HG03460 (cell line): Measurements from ENCODE around the gene EGFL8.
A peak's percentile ranks its signal among the peaks of the same experiment; 100 is the strongest.

Source experiments
- ATAC-seq: cut with Tn5 transposase; IDR thresholded peaks from one replicate; pipeline ENCODE4 v1.9.1; 2021; ENCODE audit not compliant: unreplicated experiment

The EGFL8 gene

DNA sequence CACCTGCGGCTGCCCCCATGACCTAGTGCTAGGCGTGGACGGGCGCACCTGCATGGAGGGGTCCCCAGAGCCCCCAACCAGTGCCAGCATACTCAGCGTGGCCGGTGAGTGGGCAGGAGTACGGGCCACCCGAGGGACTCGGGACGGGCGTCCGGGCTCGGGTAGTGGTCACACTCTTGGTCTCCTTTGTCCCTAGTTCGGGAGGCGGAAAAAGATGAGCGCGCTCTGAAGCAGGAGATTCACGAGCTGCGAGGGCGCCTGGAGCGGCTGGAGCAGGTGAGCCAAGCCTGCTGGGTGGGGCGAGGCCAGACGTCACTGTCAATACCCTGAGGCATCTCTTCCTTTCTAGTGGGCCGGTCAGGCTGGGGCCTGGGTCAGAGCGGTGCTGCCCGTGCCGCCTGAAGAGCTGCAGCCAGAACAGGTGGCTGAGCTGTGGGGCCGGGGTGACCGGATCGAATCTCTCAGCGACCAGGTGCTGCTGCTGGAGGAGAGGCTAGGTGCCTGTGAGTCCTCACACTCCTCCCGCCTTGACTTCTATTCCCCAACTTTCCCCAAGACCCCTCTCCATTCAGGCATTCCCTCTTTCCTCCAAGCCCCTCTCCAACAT is 2.9 kb downstream of the EGFL8 start:
- ATAC-seq: no peak

DNA sequence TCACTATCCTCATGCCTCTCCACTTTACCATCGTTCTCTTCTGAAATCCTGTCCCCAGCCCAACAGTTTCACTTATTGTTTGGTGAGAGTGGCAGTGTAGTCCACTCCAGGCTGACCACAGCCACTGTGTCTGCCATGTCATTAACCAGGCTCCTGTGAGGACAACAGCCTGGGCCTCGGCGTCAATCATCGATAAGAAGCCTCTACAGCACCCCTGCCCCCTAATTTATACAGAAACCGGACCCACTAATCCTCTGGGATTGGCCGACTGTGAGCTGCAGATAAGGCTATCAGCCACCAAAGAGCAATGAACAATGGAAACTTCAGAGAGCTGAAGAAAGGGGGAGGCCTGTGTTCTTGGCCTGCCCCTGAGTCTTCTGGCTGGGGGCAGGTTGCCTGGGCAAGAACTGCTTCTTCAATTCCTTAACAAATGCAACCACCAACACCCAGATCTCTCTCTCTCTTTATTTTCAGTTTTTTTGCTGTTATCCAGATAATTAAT is 3.4 kb downstream of the EGFL8 start:
- no peak for ATAC-seq

DNA sequence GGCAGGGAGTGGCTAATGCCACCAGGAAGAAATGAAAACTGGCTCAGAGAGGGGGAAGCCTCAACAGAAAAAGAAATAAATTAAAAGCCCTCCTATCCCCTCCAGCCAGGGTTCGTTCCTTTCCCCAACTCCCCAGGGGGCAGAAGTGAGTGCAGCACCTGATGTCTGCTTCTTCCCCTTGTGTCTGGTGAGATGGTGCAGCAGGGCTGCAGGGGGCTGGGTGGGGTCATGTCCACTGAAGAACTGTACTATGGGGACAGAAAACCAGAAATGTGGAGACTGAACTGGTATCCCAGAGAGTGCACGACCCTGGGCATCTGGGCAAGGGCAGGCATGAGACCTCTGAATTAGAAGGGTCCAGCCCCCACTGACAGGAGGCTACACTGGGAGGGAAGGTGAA is 4.0 kb downstream of the EGFL8 start:
- no peak for ATAC-seq

DNA sequence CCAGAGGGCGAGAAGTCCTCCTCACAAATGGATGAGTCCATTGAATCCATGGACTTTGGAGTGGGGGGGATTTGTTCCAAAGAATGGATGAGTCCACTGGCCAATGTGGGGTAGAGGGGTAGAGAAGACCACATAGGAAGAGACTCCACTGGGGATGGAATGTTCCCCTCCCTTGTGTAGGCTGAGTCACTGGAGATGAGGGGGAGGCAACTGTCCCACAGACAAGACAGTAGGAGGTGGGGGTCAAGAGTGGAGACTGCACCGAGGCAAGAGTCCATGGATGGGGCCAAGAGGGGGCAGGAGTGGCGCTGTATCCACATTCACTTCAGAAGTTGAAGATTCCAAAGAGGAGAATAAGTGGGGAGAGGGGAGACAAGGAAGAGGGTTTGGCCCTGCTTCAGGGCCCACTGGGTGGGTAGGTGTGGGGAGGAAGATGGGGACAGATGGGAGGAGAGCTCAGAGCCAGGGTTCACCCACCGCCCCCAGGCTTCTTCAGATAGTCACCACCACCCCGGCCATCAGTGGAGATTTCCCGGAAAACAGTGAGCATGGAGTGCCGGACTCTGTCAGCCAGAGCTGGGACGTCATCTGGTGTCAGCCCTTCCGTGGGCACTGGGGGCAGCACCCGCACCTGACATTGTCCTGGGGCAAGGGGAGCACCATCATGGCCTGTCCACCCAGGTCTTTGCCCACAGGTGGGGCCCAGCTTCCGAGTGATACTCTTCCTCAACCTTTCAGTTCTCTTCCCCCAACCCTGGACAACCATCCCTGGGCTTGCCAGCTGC is 4.6 kb downstream of the EGFL8 start:
- no peak for ATAC-seq

DNA sequence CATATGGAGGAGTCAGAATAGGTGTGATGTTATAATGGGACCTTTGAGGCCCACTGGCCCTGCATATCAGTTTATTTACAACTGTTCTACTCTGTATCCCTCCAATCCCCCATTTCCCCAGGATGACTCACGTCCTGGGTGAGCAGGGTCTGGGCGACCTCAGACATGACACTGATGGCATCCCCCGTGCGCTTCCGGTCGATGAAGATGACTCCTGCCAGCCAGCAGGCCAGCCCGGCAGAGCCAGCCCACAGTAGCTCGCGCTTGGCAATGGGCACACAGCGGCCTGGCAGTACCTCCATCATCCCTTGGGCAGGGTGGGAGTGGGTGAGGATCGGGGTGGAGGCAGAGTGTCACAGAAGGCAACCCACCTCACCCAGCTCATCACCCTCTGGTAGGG is 5.9 kb downstream of the EGFL8 start:
- no peak for ATAC-seq

DNA sequence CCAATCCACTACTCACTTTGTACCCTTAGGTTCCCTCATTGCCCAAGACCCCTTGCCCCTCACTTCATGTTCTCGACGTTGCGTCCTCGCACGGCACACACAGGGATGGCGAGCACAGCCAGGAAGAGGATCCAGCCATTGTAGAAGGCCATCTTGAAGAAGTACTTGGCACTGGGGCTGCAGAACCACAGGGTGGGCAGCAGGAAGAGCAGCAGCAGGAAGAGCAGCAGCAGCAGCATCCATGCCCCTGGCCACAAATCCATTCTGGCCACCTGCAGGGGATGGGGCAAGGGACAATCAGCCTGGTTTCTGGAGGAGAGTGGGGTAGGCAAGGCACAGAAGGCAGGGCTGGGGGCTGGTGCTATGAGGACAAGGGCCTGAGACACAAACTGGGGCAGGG is 6.8 kb downstream of the EGFL8 start:
- no peak for ATAC-seq

DNA sequence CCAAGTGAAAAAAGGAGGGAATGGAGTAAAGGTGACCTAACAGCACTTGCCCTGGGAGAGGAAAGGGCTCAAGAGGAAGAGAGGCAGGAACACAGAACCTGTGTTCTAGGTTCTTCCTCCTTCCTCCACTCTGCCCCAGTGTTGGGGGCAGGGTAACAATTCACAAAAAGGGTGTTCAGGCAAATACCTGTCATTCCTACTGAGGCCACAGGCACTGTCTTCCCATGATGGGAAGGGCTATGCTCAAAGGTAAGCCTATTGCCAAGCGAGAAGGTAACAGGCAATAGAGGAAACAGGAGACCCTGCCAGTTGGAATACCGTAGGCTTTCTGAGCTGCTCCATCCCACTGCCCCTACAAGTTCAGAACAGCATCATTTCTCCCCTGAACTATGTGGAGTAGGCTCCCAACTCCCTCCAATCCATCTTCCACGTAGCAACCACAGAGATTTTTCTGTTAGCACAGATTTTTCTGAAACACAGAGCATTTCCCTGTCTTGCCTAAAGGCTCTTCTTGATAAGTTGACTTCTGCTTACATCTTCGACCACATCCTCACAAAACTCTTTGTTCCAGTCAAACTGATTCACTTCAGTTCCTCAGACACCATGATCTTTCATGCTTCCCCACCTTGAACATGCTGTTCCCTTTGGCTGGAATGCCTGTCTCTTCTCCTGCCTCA is 8.8 kb downstream of the EGFL8 start:
- no peak for ATAC-seq

DNA sequence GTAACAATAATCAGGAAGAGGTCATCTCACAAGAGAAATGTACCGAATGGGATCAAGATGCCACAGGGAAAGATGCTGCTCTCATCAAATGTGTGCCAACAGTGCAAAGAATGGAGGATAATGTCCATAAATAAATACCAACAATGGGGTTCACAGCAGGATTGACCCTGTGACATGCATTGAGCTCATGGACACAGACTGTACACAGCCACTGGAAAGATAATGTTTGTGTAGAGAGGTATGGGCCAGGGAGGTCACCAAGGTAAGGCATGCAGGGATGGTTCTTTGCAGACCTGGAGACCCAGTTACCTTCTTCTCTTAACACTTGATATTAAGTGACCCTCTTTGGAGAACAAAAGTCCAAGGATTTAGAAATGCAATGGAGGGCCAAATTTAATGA is 10.0 kb downstream of the EGFL8 start:
- ATAC-seq: no peak

DNA sequence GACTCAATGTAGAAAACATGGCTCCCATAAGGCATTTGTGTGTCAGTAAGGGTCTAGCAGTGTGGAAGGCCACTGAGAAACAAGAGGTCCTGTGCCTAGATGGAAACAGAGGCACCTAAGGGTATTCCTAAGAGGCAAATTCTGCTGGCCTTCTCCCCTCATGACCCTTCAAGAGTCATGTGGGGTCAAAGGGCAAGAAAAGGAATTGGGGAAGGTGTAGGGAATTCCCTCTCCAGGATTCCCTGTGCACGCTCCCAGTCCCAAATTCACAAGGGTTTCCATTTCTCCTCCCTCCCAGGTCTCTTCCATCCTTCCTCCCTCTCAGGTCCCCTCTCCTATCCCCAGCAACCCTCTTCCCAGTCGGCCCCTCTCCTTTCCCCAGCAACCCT is 10.9 kb downstream of the EGFL8 start:
- ATAC-seq: no peak

DNA sequence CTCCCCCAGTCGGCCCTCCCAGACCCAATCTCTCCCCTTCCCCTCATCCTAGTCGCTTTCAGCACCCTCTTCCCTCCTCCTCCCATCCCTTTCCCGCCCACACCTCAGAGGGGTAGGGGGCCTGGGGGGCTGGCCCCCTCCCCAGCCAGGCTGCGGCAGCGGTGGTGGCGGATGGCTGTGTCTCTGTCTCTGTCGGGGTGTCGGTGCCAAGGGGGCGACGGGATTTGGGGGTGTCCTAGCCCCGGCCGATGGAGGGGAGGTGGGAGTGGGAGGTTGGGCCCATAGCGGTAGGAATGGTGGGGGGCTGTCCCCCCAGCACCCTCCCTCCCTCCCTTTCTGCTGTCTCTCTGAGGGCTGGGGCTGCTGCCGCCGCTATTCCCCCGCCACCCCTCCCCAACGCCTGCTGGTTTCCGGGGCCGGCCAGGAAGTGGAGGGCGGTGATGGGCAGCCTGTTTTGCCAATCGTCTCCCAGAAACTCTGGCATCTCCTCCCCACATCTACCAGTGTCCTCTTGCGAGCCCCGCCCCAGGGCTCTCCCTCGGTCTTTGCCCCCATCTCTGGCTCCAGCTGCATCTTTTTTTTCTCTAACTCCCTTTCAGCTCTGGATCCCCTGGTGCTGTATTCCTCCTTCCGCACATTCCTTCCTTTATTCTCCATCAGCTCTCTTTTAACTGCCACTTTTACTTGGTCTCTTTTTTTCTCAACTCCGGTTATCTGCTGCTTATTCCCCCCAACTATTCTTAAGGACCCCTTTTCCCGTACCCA is 11.5 kb downstream of the EGFL8 start, which contains the start of gene AGPAT1:
TSS of gene AGPAT1 (minus strand) at position 374 of the 765 bp plus-strand sequence. CDS start 4,588 bp downstream, outside the sequence.
- ATAC-seq: peak; percentile 40

DNA sequence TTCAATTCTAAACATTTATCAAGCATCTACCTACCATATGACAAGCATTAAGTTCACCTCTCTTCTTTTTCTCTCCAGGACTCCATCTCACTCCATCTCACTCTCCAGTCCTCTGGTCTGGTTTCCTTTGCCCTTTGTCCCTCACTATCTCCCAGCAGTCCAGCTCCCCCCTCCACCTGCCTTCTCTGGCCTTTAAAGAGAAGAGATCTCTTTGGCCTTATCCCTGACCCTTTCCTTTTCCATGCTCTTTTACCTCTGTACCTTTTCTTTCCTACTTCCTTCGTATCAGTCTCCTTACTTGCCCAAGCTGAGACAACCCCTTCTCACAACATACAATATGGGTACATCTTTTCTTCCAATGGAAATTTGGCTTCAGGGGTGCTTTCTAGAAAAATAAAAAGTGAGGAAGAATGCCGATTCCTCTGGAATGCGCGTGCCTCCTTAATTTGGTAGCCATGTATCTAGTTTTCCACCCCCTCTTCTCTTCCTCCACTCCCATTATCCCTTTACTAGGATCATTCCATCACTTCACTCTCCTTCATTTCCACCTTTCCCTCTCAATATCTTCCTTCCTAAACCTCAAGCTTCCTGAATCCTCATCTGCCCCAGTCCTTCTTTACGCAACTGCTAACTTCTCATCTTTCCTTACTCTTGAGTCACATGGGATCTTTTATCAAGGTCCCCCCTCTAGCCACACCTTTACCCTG is 12.2 kb downstream of the EGFL8 start:
- ATAC-seq: no peak

DNA sequence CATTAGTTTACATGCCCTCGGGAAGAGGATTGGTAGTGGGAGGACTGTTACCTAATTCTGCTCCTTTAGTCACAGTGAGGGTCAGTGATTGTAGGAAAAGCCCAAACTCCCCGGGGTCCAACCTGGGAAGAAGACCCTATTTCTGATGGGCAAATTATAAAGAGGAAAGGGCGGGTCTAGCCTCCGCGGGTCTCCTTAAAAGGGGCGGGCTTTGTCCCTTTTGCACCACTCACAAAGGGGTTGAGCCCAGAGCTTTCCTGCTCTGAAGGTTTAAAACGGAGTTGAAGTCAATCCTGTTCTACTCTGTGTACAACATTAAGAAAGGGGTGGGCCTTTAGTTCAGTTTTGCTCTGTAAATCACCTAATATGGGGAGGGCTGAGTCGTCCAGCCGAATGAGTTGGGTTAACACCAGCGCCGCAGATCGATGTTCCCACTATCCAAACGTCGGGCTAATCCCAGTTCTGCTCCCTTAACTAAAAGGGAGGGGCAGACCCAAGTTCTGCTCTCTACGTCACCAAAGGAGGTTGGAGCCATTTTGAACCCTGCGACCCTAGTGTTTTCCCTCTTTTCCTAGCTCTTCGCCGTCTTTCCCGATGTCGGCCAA is 12.9 kb downstream of the EGFL8 start:
- no peak for ATAC-seq

DNA sequence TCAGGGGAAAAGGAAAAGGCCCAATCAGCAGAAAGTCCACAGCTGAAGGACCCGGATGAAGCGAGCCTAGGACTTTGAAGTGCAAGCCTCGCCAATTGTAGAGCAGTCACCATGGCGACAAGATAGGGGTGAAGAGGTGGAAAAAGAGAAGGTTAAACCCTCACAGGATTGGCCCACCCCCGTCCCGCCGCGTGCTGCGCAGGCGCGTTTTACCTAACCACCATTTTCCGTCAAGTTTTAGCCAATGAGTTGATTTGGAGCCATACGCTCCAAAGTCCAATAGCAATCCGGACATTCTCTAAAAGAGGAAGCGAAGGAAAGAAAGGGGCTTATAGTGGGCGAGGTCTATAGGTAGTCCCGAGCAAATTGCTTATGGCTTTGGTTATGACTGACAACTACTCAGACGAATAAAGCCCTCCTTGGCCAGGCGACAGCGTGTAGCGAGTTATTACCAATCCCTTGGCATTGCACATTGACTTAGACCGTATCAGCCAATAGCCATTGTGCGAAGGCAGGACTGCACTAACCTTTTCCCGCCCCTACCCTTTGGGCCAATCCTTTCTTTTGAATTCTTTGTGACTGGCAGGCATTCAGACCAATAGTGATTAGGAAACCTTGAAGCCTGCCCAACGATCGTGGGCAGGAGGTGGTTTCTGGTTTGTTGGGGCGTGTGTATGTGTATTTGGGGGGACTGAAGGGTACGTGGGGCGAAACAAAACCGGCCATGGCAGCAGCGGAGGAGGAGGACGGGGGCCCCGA is 13.6 kb downstream of the EGFL8 start, which contains the start of gene RNF5:
TSS of gene RNF5 (plus strand) at position 618 of the 759 bp plus-strand sequence. CDS start at position 725, 107 bp downstream.
- peak; percentile 77 for ATAC-seq

DNA sequence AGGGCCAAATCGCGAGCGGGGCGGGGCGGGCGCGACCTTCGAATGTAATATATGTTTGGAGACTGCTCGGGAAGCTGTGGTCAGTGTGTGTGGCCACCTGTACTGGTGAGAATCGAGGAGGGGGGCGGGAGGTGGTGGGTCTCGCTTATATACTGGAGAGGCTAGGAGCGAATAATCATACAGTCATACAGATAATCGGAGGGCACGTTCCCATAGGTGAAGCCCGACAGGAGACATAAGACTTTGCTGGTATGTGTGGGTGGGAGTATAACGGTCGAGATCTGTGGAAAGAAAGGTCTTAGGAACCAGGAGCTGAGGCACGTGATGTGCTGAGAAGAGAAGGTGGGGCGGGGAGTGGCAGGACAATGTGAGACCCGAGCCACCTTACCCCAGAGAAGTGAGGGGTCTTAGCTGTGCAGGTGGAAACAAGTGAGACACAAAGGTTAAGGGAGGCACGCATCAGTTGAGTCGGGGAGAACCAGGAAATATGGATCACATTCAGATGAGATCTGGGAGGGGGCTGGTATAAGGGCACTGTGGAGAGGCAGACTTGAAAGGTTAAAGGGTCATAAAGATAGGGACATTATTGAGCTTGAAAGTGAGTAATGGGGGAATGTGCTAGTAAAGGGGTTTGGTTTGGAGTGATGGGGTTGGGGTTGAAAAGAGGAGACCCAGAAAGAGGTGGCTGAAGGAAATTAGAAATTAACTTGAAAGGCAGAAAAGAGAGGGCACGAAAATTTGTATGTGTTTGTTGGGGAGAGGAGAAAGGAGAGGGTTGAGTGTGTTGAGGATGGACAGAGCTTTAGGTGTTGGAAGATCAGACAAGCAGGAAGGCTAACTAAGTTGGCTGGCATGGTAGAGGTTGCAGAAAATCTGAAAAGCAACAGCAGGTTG is 14.4 kb downstream of the EGFL8 start:
- ATAC-seq: no peak

DNA sequence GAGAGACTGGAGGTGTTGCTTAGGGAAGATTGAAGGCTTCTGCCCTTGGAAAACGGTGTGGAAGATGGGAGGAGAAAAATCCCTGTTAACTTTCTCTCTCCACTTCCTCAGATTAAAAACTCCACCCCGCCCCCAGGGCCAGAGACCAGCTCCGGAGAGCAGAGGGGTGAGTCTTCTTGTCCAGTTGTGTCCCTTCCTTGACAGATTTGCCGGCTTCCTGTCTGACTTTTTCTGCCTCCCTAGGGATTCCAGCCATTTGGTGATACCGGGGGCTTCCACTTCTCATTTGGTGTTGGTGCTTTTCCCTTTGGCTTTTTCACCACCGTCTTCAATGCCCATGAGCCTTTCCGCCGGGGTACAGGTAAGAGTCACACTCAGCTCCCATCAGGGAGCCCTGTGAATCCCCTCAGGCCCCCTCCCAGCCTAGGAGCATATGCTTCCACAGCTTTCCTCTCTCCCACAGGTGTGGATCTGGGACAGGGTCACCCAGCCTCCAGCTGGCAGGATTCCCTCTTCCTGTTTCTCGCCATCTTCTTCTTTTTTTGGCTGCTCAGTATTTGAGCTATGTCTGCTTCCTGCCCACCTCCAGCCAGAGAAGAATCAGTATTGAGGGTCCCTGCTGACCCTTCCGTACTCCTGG is 15.5 kb downstream of the EGFL8 start:
- ATAC-seq: no peak

DNA sequence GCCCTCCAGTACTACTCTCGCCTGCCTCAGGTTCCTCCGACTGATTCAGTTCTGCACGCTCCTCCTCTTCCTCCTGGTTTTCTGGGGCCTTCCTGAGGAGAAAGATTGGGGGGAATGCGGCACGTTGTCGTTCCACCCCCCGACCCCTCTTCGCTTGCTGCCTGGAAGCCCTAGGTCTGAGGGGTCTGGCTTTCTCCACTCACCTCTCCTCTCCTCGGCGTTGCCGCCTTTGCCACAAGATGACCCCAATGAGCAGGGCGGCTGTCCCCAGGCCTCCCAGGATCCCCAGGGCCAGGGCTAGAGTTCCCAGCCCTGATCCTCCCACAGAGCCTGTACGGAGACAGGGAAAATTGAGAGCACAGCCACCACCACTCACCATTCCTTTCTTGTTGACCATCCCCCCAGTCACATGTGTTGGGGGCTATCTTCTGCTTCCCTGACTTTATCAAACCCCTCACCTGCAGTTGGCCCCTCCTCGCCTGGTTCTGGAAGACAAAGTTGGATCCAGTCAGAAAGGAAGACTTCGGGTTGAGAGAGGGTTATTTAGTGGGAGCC is 16.8 kb downstream of the EGFL8 start:
- no peak for ATAC-seq

DNA sequence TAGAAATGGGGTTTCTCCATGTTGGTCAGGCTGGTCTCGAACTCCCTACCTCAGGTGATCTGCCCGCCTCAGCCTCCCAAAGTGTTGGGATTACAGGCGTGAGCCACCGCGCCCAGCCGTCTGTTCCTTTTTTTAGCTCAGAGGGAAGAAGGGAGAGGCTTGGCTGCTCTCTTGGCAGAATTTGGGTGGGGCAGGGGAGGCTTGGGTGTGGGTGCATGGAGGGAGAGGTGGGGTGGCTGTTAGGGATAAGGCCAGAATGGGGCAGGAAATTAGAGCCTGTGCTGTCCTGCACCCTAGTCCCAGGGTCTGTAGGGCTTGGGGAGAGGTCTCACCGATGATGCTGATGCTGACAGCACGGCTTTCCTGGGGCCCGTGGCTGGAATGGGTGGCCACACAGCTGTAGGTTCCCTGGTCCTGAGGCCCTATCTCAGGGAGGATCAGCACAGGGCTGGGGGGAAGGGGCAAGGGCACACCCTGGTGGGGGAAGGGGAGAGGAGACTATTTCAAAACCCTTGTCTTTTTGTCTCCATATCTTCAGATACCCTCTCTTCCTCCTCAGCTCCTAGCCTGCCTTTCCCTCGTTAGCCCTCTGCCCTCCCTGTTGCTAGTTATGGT is 17.6 kb downstream of the EGFL8 start:
- no peak for ATAC-seq
